Measurements from ENCODE around the gene C16orf90.
"Not testable (repeated sequence)": the region's sequence is repeated elsewhere in the genome, so short reads cannot be mapped to it uniquely, and the experiment has no call there.

C16orf90 gene

DNA sequence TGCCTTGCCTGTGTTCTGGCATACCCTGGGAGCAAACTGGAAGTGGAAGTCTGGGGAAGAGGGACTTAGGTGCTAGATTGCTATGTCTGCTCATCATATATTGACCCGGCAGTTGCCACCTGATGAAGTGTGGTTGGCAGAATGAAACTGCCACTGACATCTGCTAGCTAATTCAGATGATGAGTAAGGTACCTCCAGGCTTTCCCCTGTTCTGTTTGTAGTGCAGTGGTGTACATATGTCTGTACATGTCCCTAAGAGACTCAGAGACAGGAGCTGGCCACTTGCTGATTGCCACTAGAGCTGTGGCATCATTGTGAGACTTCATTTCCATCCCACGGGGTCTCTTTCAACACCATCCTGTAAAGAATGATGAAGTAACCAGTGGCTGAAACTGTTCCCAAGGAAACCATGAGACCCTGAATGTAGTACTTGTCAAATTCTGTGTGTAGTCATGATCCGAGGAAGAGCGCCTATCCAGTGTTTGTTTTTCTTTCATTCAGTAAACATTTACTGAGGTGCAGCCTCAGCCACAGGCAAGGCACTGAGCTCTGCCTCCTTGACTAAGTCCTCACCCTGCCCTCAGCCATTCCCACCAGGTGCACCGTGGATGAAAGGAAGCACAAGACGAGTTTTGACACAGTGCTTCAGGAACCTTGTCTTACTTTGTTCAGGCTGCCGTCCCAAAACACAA is 18.7 kb upstream of the C16orf90 start:
- DNase-seq = no peak

DNA sequence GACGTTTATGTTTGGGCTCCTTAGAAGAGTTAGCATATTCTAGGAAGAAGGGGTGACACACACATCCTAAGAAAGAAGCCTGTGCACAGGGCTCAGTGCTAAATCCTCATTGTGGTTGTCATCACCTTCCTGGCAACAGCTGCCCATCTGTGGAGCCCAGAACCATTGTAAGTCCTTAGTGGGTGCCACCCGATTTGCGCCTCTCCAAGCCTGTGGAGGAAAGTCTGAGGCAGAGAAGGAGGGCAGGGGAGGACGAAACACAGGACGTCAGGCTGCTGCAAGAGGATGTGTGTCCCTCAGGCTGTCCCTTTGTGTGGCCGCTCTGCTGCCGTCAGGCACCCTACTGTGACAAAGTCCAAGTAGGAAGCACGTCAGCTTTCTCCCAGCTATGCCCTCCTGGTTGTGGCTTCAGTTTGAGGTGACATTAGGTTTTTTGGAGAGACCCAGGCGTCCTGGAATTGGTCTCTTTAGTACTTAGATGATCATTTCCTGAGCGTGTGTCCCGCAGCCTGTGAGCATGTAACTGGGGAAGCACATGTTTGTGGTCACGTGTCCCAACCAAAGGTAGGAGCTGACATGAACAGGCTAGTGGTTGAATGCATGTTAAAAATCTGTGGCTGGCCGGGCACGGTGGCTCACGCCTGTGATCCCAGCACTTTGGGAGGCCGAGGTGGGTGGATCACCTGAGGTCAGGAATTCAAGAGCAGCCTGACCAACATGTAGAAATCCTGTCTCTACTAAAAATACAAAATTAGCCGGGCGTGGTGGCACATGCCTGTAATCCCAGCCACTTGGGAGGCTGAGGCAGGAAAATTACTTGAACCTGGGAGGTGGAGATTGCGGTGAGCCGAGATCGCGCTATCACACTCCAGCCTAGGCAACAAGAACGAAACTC is 16.2 kb upstream of the C16orf90 start:
- DNase-seq = no peak

DNA sequence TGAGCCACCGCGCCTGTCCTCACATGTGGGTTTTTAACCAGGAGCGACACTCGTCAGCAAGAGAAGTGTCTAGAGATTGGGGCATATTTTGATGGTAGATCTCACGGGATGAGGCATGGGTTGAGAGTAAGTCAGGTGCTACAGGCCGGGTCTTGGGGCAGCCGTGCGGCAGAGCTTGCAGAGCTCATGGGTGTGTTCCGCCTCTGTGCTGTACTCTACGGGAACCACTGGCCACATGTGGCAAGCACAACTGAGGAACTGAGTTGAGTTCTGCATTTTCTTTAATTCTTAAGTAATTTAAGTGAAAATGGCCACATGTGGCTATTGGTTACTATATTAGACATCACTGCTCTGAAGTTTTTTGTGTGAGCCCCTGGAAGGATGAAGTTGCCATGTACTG is 15.1 kb upstream of the C16orf90 start:
- DNase-seq = no peak

DNA sequence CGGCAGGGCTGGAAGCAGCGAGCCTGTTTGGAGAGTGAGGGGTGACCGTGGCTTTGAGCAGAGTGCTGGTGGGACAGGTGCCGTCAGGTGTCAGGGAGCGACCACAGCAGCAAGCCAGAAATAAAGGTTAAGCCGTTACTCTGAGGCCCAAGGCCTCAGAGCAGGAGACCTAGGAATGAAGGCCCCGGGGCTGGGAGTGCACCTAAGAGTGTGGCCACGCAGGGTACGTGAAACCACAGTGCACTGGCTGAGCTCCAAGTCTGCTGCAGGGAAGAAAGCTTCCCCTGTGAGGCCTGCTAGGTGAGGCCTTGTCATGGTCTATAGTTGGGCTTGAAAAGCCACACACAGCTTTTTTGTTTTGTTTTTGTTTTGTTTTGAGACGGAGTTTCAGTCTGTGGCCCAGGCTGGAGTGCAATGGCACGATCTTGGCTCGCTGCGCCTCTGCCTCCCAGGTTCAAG is 14.2 kb upstream of the C16orf90 start:
- DNase-seq = no peak

DNA sequence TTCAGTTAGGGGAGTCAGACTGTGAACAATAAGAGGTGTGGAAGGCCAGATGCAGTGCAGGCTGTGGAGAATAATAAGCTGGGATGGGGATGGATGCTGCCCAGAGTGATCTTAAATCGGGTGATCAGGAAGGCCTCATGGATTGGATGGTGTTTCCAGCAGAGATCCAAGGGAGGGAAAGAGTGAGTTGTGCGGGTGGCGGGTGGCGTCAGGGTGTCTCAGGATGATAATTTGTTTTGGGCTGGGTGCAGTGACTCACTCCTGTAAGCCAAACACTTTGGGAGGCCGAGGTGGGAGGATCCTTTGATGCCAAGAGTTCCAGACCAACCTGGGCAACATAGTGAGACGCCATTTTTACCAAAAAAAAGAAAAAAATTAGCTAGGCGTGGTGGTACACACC is 13.4 kb upstream of the C16orf90 start:
- no peak for DNase-seq

DNA sequence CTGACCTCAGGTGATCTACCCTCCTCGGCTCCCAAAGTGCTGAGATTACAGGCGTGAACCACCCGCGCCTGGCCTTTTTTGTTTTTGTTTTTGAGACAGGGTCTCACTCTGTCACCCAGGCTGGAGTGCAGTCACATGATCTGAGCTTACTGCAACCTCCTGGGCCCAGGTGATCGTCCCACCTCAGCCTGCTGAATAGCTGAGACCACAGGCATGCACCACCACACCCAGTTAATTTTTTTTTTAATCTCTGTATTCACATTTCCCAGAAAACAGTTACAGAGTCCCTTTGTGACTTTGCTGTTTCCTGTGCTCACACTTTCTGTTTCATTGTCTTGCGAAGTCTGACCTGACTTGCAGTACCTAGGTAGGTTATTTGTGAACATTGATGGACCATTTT is 8.2 kb upstream of the C16orf90 start:
- DNase-seq = no peak

DNA sequence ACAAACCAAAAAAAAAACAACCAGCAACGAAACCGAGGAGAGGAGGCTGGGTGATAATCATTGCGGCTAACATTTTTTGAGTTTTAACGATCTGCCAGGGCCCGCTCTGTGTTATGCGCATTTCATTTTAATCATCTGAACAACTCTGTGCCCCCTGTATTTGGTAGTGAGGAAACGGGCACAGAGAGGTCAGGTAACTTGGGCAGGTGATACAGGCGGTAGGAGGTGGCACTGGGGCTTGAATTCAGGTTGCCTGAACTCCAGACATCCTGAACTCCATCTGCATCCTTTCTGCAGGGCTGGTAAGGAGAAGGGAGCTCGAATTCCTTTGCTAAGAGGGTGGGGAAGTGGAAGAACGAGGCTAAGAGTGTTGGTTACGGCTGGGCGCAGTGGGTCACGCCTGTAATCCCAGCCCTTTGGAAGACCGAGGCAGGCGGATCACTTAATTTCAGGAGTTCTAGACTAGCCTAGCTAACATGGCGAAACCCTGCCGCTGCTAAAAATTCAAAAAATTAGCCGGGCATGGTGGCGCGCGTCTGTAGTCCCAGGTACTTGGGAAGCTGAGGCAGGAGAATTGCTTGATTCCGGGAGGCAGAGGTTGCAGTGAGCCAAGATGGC is 6.6 kb upstream of the C16orf90 start:
- no peak for DNase-seq

DNA sequence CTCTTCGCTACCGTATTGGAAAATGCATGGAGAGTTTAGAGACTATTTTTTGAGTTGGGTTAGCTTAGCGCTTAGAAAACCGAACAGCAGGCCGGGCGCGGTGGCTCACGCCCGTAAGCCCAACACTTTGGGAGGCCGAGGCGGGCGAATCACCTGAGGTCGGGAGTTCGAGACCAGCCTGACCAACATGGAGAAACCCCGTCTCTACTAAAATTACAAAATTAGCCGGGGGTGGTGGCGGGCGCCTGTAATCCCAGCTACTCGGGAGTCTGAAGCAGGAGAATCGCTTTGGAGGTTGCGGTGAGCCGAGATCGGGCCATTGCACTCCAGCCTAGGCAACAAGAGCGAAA is 6.1 kb upstream of the C16orf90 start:
- DNase-seq = not testable (repeated sequence)

DNA sequence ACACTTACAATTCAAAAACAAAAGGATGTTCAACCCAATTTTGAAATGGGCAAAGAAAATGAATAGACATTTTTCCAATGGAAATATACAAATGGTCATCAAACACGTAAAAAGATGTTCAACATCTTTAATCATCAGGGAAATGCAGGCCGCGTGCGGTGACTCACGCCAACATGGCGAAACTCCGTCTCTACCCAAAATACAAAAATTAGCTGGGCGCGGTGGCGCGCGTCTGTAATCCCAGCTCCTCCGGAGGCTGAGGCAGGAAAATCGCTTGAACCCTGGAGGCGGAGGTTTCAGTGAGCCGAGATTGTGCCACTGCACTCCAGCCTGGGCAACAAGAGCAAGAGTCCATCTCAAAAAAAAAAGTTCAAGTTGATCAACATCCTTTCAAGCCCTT is 3.7 kb upstream of the C16orf90 start:
- DNase-seq = no peak

DNA sequence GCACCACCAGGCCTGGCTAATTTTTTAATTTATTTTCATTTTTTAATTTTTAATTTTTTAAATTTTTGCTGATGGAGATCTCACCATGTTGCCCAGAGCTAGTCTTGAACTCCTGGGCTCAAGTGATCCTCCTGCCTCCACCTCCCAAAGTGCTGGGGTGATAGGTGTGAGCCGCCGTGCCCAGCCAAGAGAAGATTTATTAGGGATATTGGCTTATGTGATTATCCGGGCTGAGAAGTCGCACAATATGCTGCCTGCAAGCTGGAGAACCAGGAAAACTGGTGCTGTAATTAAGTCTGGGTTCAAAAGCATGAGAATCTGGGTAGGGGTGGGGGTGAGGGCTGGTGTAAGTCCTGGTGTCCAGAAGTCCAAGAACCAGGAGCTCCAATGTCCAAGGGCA is 2.5 kb upstream of the C16orf90 start:
- DNase-seq = no peak

DNA sequence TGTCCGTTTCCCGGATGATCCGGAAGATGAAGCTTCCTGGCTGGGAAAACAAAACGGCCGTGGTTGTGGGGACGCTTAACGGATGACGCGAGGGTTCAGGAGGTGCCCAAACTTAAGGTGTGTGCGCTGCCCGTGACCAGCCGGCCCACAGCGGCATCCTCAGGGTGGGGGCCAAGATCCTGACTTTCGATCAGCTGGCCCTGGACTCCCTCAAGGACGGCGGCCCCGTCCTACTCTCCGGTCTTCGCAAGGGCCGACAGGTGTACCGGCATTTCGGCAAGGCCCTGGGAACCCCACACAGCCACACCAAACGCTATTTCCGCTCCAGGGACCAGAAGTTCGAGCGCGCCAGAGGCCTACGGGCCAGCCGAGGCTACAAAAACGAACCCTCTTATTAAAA is 1.1 kb upstream of the C16orf90 start:
- DNase-seq = no peak

DNA sequence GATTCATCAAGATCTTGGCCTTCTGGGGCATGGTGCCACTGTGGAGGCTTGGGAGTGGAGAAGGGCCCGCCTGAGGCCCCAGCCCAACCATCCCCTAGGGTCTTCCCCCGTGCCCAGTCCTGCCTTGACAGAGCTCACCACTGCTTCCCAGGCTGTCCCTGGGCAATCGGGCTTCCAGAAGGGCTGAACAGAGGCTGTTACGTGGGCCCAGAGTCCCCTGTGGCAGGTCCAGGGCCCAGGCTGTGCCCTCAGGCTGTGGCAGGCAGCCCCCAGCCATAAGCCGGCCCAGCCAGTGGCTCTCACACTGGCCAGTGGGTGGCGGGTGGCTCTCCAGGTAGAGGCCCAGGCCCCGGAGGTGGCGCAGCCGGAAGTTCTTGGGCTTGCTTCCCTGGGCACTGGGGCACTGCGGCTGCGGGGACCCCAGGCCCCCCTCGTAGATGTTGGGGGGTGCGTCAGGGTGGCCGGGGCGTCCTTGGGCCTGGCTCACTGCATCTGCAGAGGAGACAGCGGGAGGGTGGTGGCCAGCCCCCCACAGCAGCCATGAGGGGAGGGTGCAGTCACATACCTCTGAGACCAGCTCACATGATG is 809 bp downstream of the C16orf90 start:
- DNase-seq = no peak

DNA sequence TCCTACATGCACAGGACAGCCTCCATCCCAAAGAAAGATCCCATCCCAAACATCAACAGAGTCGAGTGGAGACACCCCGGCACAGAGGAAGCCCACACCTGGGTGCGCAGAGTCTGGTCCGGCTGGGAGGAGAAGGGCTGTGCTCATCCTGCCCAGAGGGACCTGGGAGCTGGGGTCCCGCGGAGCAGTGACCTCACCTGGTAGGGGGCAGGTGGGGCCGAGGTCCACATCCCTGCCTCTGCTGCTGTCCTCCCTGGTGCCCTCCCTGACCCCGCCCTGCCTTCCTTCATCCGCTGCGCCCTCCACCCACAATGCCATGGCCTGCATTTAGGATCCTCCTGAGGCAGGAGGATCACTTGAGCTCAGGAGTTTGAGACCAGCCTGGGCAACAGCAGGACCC is 2.9 kb downstream of the C16orf90 start:
- no peak for DNase-seq

DNA sequence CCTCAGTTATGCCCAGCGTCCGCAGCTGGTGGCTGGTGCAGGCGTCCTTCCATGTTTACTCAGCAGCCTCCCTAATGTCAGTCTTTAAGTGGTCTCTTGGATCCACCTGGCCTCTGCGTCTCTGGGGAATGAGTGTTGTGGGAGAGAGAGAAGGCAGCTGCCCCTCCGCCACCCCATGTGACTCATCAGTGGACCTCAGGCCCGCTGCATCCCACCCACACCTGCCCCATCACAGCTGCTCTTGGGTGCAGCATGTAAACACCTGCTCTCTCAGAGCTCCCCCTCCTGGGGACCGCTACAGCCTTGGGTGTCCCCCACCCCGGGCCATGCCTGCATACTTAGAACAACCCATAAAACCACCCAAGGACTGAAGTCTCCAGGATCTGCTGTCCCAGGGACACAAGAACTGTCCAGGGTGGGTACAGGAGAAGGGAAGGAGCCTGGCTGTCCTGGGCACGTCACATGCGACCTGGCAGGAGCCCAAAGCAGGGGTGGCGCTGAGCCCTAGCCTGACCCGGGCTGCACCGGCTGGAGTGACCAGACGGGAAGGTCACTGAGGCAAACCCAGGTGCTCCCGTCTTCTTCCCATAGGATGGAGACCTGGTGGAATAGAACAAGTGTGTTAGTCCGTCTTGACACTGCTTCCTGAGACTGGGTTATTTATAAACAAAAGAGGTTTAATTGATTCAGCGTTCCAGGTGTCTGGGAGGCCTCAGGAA is 4.2 kb downstream of the C16orf90 start:
- no peak for DNase-seq

DNA sequence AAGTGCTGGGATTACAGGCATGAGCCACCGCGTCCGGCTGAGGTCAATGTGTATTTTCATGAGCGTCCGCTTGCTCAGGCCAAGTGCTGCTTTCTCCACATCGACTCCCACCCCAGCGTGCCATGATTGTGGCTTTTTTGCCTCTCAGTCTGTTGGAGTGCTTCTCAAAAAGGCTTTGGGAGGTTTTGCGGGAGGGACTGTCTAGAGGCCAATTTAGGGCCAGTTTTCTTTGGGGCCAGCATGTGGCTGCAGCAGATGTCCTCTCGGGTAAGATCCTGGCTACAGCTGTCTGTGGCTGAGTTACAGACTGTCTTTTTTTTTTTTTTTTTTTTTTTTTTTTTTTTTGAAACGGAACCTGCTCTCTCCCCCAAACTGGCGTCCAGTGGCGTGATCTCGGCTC is 6.5 kb downstream of the C16orf90 start:
- DNase-seq = no peak

DNA sequence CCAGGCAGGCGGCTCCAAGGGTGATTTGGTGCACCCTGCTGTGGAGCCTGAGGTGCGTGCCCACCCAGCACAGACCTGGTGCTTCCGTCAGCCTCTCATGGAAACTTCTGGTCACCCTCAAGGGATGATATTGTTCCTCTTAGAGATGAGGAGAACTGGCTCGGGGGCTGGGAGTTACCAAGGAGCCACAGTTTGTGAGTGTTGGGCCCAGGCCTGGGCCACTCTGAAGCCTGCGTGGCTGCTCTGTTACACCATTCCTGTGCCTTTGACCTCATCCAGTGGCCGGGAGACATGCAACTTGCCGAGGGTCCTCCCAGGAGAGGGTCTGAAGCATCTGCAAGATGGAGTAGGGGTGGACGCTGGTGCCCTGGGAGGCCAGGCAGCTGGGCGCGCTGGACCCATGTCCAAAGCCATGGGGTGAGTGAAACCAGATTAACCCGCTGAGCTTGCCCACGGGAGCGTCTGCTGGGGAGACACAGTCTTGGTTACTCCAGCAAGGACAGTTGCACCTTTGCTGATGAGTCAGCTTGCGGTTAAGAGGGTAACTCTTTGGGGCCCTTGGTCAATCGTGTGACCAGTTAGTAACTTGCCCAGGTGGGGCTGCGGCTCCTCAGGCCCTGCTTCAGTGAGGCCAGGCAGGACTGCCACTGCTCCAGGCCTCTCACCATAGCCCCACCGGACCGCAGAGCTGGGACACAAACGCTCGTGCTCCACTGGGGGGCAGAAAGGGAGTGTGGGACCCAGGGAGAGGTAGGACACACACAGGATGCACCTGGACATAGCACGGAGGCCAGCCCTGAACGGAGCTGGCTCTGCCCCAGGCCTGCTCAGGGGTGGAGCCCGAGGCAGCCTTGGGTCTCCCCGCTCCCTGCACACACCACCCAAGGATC is 7.5 kb downstream of the C16orf90 start:
- DNase-seq = no peak

DNA sequence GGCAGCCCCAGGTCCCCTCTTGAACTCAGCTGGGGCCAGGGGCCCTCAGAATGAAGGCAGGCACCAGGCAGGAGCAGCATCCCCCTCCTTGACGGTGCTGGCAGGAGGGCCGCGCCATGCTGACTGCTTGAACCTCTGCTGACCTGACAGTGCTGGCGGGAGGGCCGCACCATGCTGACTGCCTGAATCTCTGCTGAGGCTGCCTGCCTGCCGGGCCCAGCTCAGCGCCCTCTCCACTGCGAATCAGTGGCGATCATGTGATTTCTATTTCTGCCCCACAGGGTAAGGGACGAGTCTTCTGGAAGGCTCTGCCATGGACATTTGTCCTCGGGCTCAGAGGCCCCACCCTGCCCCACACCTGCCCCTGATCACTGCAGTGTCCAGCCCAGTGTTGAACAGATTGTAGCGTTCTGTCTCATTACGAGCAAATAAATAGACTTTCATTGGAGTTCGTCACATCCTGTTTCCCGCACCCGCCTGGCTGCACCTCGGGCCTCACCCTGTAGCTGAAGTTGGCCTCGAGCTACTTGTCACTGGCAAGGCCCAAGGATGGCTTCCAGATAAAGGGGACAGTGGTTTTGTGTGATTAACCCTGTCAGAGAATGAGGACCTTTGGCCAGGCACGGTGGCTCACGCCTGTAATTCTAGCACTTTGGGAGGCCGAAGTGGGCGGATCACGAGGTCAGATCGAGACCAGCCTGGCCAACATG is 8.6 kb downstream of the C16orf90 start:
- no peak for DNase-seq

DNA sequence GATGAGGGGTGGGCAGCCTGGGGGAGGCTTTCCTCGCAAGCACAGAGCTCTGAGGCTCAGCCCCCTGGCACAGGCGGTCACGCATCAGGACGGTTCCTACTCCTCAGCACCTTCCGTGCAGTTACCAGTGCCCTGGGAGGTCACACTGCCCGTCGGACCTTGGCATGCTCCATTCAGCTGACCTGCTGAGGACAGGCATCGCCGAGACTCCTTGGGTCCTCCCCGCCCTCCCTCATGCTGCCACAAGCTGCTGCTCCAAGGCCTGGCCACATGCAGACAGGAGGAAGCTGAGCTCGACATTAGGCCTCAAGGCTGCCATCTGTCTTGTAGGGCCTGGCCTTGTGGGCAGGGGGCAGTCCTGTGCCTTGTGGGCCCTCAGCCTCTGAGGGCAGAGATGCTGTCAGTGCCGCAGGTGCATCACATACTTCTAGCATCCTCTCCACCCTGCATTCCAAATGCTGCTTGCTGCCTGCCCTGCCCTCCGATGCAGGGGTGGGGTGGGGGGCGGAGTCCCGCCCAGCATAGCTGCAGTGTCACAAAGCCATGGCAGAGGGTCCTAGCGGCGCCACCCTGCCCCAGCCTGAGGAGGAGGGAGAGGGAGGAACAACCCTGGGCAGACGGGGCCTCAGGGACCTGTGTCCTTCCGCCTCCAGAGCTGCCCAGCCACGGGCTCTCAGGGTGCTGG is 9.3 kb downstream of the C16orf90 start:
- DNase-seq = no peak

DNA sequence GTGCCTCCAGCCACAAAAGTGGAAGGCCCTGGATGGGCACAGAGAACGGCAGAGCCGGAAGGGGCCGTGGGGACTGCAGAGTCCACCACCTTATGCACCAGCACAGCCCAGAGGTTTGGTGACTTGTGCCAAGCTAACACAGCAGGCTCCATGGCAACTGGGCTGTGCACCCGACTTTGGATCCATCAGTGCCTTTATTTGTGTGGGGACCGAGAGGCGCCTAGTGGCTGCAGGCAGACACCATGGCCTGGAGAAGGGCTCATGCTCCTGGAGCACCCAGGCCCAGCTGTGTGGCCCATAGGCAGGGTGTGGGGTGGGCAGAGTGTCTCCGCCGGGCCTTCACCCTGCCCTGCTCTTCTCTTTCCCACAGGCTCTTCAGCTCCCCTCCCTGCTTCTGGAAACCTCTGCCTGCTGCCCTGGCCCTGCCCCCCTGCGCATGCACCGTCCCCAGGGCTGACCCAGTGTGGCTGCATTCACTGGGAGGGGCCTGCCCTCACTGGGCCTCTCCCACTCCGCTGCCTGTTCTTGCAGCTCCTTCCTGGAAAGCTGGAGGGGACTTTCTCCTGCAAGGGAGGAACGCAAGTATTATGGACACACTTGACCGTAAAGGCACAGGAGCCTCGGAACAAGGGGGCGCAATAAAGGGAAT is 10.1 kb downstream of the C16orf90 start:
- DNase-seq = no peak
